ENCODE data around the gene ATF3.
"Not testable (repeated sequence)": the region's sequence is repeated elsewhere in the genome, so short reads cannot be mapped to it uniquely, and the experiment has no call there.

ATF3 gene

DNA sequence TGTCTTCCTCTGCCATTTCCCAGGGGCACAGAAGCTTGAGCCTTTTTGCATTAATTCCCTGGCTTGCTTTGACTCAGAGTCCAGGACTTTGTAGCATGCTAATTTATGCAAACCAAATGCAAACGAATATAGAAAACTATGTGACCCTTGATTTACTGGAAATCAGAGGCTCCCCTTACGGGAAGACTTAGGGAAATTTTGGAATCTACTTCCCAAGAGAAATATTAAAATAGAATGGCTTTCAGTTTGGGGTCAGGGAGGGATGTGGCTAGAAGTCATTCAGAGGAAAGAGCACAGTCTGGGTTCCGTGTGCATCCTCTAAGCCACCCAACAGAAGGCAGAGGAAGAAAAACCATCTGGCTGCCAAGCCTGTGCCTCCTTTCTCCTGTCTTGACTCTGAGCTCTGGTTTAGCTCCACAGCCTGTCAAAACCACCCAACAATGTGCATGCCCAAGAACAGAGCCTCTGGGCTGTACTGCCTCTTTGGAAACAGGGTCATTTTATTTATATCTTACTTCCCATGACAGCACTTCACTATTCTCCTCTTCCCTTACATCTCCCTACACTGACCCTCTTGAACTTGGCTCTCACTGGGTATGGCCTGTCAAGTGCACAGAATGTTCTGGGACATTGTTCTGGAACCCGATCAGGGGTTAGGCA lies 30.1 kb downstream of the ATF3 start:
- Histone ChIP-seq H3K27ac (ENCODE audit: low read depth, low read length) (peak overlapping the region; percentile 2), H3K9me3 (ENCODE audit: low read length) (no peaks in the 10 kb centered on the region), H3K9ac (ENCODE audit: low read length) (no peak overlapping the region), H3K4me1 (ENCODE audit: insufficient read depth, low read length) (peaks cover 29% of the 10 kb centered on the region), H3K4me3 (ENCODE audit: low read depth in 1 of 2, low read length in 2 of 2) (no peak overlapping the region), H3K36me3 (ENCODE audit: insufficient read depth, low read length) (no peaks in the 10 kb centered on the region), H3K27me3 (ENCODE audit: control insufficient read depth in 1 of 2, insufficient read depth in 2 of 2, low read length in 2 of 2) (no peaks in the 10 kb centered on the region)

DNA sequence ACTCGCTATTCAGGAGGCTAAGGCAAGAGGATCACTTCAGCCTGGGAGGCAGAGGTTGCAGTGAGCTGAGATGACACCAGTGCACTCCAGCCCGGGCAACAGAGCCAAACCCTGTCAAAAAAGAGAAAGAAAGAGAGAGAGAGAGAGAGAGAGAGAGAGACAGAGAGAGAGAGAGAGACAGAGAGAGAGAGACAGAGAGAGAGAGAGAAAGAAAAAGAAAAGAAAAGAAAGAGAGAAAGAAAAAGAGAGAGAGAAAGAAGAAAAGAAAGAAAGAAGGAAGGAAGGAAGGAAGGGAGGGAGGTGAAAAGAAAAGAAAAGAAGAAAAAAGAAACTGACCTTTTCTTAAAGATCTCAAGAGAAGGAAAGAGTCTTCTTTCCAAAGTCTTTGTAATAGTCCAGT lies 31.0 kb downstream of the ATF3 start:
- H3K4me3 ChIP-seq (ENCODE audit: low read depth in 1 of 2, low read length in 2 of 2); H3K9ac ChIP-seq (ENCODE audit: low read length); H3K36me3 ChIP-seq (ENCODE audit: insufficient read depth, low read length); H3K27me3 ChIP-seq (ENCODE audit: control insufficient read depth in 1 of 2, insufficient read depth in 2 of 2, low read length in 2 of 2); H3K9me3 ChIP-seq (ENCODE audit: low read length); H3K27ac ChIP-seq (ENCODE audit: low read depth, low read length): not testable (repeated sequence)
- peaks cover 29% of the 10 kb centered on the region for H3K4me1 ChIP-seq (ENCODE audit: insufficient read depth, low read length)

DNA sequence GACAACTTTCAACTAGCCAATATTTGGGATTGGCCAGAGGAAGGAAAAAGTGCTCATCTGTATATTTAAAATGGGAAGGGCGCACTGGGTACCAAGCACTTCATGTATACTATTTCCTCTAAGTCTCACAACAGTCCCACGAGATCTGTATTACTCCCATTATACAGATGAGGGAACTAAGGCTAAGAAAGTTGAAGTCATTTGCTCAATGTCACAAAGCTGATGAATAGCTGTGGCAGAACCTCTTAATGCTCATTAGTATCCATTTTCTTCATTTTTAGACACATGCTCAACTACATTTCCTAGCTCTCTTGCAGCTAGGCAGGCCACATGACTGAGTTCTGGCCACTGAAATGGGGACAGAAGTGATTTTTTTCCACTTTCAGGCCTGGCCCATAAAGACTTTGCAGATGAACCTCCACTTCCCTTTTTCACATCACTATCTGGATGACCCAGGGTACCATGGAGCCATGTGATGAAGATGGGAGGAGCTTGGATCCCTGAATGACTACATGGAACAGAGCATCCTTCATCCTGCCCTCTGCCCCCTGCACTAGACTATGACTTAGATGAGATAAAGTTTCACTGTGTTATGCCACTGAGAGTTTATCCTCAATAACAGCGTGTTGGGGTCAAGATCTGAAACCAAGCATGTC lies 31.8 kb downstream of the ATF3 start:
- Histone ChIP-seq H3K36me3 (ENCODE audit: insufficient read depth, low read length) (no peaks in the 10 kb centered on the region), H3K4me3 (ENCODE audit: low read depth in 1 of 2, low read length in 2 of 2) (no peak overlapping the region), H3K27me3 (ENCODE audit: control insufficient read depth in 1 of 2, insufficient read depth in 2 of 2, low read length in 2 of 2) (no peaks in the 10 kb centered on the region), H3K4me1 (ENCODE audit: insufficient read depth, low read length) (peaks cover 27% of the 10 kb centered on the region), H3K9me3 (ENCODE audit: low read length) (no peaks in the 10 kb centered on the region), H3K9ac (ENCODE audit: low read length) (no peak overlapping the region), H3K27ac (ENCODE audit: low read depth, low read length) (no peak overlapping the region)

DNA sequence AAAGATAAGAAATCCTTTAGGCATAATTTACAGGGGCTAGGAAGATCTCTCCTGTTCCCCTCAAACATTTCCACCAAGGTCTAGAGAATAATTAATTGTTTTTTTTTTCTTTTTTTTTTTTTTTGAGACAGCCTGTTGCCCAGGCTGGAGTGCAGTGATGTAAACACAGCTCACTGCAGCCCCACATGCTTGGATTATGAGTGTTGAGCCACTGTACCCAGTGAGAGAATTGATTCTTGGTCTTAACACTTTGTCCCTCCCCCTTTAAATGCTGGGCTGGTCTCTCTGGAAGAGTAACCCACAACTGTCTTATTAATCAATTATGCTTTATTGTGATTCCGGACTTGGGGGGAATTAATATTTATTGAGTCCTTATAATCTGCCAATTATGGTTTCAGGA lies 33.4 kb downstream of the ATF3 start:
- Histone ChIP-seq H3K4me3 (ENCODE audit: low read depth in 1 of 2, low read length in 2 of 2) (no peak overlapping the region), H3K9me3 (ENCODE audit: low read length) (no peaks in the 10 kb centered on the region)

DNA sequence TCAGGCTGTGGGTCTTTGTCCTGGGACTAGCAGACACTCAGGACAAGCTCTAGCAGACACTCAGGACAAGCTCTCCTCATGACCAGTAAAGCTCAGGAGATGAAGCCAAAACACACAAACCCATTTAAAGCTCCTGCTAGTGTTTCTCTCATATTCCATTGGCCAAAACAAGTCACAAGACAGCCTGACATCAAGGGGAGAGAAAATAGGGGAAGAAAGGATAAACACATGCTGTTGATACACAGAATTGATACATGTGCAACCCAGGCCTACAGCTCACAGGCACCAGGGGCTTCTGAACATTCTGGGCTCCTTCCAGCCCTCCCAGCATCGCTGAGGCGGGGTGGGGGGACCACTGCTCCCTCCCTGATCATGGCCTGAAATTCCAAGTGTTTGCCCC lies 35.3 kb downstream of the ATF3 start:
- Histone ChIP-seq H3K36me3 (ENCODE audit: insufficient read depth, low read length) (no peaks in the 10 kb centered on the region), H3K27ac (ENCODE audit: low read depth, low read length) (no peak overlapping the region), H3K27me3 (ENCODE audit: control insufficient read depth in 1 of 2, insufficient read depth in 2 of 2, low read length in 2 of 2) (no peaks in the 10 kb centered on the region), H3K4me1 (ENCODE audit: insufficient read depth, low read length) (peaks cover 5% of the 10 kb centered on the region), H3K4me3 (ENCODE audit: low read depth in 1 of 2, low read length in 2 of 2) (no peak overlapping the region), H3K9ac (ENCODE audit: low read length) (no peak overlapping the region), H3K9me3 (ENCODE audit: low read length) (no peaks in the 10 kb centered on the region)

More for the DNA sequence above, 33.4 kb downstream of the ATF3 start:
- Histone ChIP-seq H3K27ac (ENCODE audit: low read depth, low read length) (no peak overlapping the region), H3K9ac (ENCODE audit: low read length) (no peak overlapping the region), H3K27me3 (ENCODE audit: control insufficient read depth in 1 of 2, insufficient read depth in 2 of 2, low read length in 2 of 2) (no peaks in the 10 kb centered on the region), H3K36me3 (ENCODE audit: insufficient read depth, low read length) (no peaks in the 10 kb centered on the region), H3K4me1 (ENCODE audit: insufficient read depth, low read length) (peaks cover 11% of the 10 kb centered on the region)

DNA sequence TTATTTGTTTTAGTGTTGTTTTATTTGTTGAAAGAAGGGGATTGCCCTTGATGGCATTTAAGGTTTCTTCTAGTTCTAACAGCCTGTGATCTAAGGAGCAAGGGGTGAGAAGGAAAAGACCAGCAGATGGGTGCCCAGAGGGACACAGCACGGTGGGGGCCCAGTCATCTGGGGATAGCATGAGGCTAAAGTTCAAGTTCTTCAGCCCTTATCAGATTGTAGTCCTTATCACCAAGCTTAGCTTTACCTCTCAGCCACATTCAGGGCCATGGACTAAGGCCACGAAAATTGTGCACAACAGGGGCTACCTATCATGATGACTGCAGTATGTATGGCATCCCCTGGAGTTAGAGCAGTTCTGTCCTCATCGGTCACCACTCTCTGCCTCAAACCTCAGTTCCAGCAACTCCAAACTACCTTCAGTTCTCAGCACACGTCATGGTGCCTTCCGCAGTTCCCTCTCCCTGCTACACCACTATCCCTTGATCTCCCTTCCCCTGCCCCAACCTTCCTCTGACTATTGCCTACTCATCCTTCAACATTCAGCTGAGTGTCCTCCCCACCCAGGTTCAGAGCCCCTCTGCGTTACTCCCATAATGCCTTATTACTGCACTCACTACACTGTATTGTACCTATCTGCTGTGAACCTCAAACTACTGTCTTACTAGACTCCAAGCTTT lies 36.4 kb downstream of the ATF3 start:
- H3K9me3 ChIP-seq (ENCODE audit: low read length), result no peaks in the 10 kb centered on the region
- no peaks in the 10 kb centered on the region for H3K36me3 ChIP-seq (ENCODE audit: insufficient read depth, low read length)
- no peak overlapping the region for H3K27ac ChIP-seq (ENCODE audit: low read depth, low read length)
- no peaks in the 10 kb centered on the region for H3K4me1 ChIP-seq (ENCODE audit: insufficient read depth, low read length)
- H3K9ac ChIP-seq (ENCODE audit: low read length), result no peak overlapping the region
- no peaks in the 10 kb centered on the region for H3K27me3 ChIP-seq (ENCODE audit: control insufficient read depth in 1 of 2, insufficient read depth in 2 of 2, low read length in 2 of 2)
- H3K4me3 ChIP-seq (ENCODE audit: low read depth in 1 of 2, low read length in 2 of 2), result no peak overlapping the region

DNA sequence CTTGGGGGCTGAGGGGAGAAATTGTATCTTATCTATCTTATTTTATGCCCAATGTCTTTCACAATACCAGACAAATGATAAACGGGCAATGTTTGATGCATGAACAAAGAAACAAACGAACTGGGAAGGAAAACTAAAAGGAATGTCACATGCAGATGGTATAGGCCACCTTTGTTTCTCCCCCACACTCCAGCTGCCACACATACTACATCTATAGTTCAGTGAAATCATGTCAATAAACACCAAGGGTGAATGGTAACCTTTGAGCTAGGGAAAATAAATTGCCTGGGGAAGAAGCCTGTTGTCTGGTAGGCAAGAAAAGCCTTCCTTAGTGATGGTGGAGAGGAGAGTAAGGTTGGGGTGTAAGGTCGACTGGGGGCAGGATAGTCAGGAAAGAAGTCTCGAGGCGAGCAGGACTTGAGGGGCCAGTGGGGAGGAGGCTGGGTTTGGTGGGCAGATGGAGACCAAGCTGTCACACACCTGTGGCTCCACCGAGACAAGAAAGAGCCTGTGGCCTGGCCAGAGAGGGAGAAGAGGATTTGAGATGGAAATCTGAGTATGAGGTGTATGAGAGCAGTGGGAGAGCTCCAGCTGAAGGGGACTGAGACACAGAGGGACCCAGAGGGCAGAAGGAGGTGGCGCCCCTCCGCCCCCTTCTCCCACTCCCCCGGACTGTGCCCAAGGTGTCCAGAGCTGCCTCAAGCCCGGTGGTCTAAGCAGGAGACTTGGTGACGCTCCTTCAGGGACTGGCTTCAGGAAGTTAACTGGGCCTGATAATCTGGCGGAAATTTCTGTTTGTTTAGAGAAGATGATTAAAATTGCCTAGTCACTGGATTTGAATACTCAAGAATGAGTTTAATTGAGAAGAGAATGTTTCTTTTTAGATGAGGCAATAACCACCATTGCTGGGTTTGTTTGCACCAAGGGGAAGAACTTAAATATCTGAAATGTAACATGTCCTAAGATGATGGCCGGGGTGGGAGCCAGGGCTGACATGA lies 37.3 kb downstream of the ATF3 start:
- Histone ChIP-seq H3K4me3 (ENCODE audit: low read depth in 1 of 2, low read length in 2 of 2) (no peak overlapping the region), H3K9me3 (ENCODE audit: low read length) (no peaks in the 10 kb centered on the region), H3K27me3 (ENCODE audit: control insufficient read depth in 1 of 2, insufficient read depth in 2 of 2, low read length in 2 of 2) (no peaks in the 10 kb centered on the region), H3K9ac (ENCODE audit: low read length) (no peak overlapping the region), H3K4me1 (ENCODE audit: insufficient read depth, low read length) (no peaks in the 10 kb centered on the region), H3K27ac (ENCODE audit: low read depth, low read length) (no peak overlapping the region), H3K36me3 (ENCODE audit: insufficient read depth, low read length) (no peaks in the 10 kb centered on the region)

DNA sequence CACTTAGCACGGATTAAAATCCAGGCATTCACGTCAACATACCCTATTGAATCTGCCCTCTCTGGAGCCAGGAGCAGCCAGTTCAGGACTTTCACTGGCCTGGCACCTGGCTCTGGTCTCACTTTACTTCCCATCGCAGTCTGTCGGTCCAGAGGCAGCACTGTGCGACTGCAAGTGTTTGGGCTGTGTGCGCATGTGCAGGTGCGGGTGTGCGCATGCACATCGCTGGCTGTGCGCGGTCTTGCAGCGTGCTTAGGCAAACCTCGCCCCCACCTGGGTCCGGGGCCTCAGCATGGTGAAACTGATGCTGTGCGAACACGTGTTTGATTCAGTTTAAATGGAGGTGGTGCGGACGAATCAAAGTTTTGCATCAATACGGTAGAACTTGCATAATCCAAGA lies 38.0 kb downstream of the ATF3 start:
- Histone ChIP-seq H3K36me3 (ENCODE audit: insufficient read depth, low read length) (no peaks in the 10 kb centered on the region), H3K27me3 (ENCODE audit: control insufficient read depth in 1 of 2, insufficient read depth in 2 of 2, low read length in 2 of 2) (no peaks in the 10 kb centered on the region), H3K9ac (ENCODE audit: low read length) (no peak overlapping the region), H3K9me3 (ENCODE audit: low read length) (no peaks in the 10 kb centered on the region), H3K4me1 (ENCODE audit: insufficient read depth, low read length) (no peaks in the 10 kb centered on the region), H3K27ac (ENCODE audit: low read depth, low read length) (no peak overlapping the region), H3K4me3 (ENCODE audit: low read depth in 1 of 2, low read length in 2 of 2) (no peak overlapping the region)

DNA sequence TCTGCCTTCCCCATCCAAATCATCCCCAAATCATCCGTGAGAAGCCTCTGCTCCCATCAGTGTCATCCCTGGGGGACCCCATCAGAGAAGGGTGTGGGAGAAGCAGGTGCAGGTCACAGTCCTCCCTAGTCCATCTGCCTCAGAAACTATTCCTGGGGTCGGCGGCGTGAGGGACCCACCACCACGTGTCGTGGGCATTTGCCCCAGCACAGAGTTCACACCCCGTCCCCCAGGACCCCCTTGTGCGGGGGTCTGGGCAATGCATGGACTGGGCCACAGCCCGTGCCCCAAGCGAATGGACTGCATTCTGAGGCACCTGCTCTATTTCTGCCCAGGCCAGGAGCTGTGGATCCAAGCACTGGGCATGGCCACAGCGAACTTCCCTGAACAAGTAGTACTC lies 38.4 kb downstream of the ATF3 start:
- Histone ChIP-seq H3K4me1 (ENCODE audit: insufficient read depth, low read length) (no peaks in the 10 kb centered on the region), H3K9ac (ENCODE audit: low read length) (no peak overlapping the region), H3K27me3 (ENCODE audit: control insufficient read depth in 1 of 2, insufficient read depth in 2 of 2, low read length in 2 of 2) (no peaks in the 10 kb centered on the region), H3K9me3 (ENCODE audit: low read length) (no peaks in the 10 kb centered on the region), H3K36me3 (ENCODE audit: insufficient read depth, low read length) (no peaks in the 10 kb centered on the region), H3K4me3 (ENCODE audit: low read depth in 1 of 2, low read length in 2 of 2) (no peak overlapping the region), H3K27ac (ENCODE audit: low read depth, low read length) (no peak overlapping the region)

DNA sequence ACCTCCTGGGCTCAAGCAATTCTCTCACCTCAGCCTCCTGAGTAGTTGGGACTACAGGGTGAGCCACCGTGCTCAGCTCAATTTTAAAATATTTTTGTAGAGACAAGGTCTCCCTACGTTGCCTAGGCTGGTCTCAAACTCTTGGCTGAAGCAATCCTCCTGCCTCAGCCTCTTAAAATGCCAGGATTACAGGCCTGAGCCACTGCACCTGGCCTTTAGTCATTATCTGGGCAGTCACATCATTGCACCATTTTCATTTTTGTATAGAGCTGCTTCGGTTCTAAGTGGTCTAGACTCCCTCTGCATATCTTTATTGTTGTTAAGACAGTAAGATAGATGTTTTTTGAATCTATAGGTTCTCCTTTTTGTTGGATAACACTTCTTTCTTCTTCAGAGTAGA lies 39.9 kb downstream of the ATF3 start:
- no peaks in the 10 kb centered on the region for H3K27me3 ChIP-seq (ENCODE audit: control insufficient read depth in 1 of 2, insufficient read depth in 2 of 2, low read length in 2 of 2)
- H3K4me1 ChIP-seq (ENCODE audit: insufficient read depth, low read length), result no peaks in the 10 kb centered on the region
- H3K9ac ChIP-seq (ENCODE audit: low read length), result no peak overlapping the region
- no peak overlapping the region for H3K4me3 ChIP-seq (ENCODE audit: low read depth in 1 of 2, low read length in 2 of 2)
- H3K27ac ChIP-seq (ENCODE audit: low read depth, low read length), result no peak overlapping the region
- no peaks in the 10 kb centered on the region for H3K36me3 ChIP-seq (ENCODE audit: insufficient read depth, low read length)
- no peaks in the 10 kb centered on the region for H3K9me3 ChIP-seq (ENCODE audit: low read length)

DNA sequence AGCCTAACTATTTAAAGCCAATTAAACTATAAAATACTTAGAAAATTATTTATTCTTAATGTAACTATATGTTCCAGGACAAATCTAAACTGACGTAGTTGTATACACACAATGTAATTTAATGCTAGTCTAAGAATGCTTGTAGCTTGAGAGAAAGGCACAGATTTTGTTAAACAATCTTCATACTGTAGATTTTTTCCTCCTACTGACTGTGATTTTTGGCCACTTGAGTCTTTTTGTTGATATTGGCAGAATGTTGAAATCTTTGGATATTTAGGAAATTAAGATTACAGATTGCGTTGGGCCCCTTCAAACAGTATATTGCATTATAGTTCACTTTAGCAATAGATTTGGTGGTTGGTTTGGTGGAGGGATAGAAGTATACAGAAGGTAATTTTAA lies 40.5 kb downstream of the ATF3 start:
- H3K4me1 ChIP-seq (ENCODE audit: insufficient read depth, low read length), result no peaks in the 10 kb centered on the region
- H3K4me3 ChIP-seq (ENCODE audit: low read depth in 1 of 2, low read length in 2 of 2), result no peak overlapping the region
- no peak overlapping the region for H3K9ac ChIP-seq (ENCODE audit: low read length)
- no peaks in the 10 kb centered on the region for H3K9me3 ChIP-seq (ENCODE audit: low read length)
- no peaks in the 10 kb centered on the region for H3K27me3 ChIP-seq (ENCODE audit: control insufficient read depth in 1 of 2, insufficient read depth in 2 of 2, low read length in 2 of 2)
- no peaks in the 10 kb centered on the region for H3K36me3 ChIP-seq (ENCODE audit: insufficient read depth, low read length)
- no peak overlapping the region for H3K27ac ChIP-seq (ENCODE audit: low read depth, low read length)

Data from muscle layer of colon (tissue), 2 donors.